ENCODE data around the gene DLX3. TPM values are rescaled to one million over a fixed set of nuclear protein-coding genes. Genes with fewer than 3 reads are reported as not detected.

DLX3 gene
- total RNA-seq, 1 donor from 2014 or later, result 0.12 TPM

DNA sequence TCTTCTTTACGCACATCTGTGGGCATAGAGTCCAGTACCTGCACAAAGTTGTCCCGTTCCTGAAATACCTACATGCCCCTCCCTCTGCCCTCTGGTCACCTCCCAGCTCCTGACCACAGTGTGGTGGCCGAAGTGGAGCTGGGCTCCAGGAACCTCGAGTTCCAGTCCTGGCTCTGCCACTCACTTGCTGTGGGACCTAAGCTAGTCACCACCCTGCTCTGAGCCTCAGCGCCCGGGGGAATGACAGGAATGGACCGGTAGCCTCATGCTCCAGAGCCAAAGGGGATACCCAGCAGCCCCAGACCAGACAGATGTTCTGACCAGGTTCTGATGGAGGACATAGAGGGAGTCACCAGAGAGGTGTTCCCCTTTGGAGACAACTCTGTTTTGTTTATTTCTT lies 34.2 kb upstream of the DLX3 start:
- intact Hi-C loops (cut with micrococcal nuclease), result no loop called here
- Mint-ChIP-seq H3K36me3 (ENCODE audit: low read depth) (no peaks in the 10 kb centered on the region), H3K4me3 (no peak overlapping the region), H3K27ac (no peak overlapping the region), H3K27me3 (peaks cover 17% of the 10 kb centered on the region), H3K9me3 (no peaks in the 10 kb centered on the region), H3K4me1 (peaks cover 7% of the 10 kb centered on the region)
- no peak for DNase-seq

DNA sequence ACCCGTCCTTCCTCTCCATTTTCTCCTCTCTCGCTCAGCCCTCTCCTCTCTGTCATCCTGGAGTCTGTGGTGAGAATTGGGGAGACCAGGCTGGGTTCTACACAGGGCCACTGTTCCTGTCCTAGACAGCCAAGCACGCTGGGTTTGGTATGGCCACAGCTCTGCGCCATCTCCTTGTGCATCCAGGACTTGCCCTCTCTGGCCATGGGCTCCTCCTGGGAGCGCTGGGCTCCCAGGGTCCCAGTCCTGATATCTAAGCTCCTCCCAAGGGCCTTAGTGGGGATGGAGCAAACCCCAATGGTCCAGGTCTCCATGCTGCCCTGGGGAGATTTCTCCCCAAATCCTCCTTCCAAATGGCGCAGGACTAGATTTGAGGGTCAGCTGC lies 33.7 kb upstream of the DLX3 start:
- no peak for DNase-seq
- intact Hi-C loops (cut with micrococcal nuclease), result no loop called here
- Mint-ChIP-seq H3K9me3 (no peaks in the 10 kb centered on the region), H3K27ac (no peak overlapping the region), H3K4me3 (no peak overlapping the region), H3K36me3 (ENCODE audit: low read depth) (no peaks in the 10 kb centered on the region), H3K27me3 (peaks cover 17% of the 10 kb centered on the region), H3K4me1 (peaks cover 7% of the 10 kb centered on the region)

DNA sequence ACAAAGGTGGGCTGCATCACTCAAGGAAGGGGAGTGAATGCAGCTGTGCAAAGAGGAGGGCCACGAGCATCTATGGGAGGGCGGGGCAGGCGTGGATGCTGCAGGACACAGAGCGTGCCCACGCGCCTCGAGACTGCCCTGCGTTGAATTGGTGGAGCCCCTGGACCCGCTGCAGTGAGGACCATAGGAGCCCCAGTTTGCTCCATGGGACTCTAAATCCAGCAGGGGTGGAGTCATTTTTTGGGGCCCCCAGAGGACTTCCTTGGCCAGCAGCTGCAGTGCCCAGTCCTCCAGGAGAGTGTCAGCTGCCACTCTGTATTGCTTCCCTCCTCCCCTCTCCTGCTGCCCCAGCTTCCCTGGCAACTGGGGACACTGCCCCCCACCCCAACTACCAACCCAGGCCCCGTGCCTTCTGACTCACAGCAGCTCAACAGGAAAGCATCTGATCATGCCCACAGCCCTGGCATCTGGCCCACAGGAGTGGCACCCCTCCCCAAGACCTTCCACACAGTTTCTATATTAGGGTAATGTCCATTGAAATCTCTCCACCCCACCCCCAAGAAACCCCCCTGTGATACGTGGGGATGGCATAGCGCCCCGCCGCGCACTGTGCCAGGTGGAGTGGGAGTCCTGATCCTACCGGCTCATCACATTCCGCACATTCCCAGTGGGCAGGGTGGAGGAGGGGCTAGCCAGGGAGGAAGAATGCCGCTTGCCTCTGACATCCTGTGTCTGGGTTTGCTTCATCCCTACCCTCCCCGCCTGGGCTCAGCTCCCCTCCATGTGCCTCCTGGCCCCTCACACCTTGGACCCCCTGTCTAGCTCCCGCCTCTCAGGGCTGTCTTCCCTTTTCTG lies 33.1 kb upstream of the DLX3 start:
- Mint-ChIP-seq H3K27ac (no peak overlapping the region), H3K4me1 (peaks cover 7% of the 10 kb centered on the region), H3K36me3 (ENCODE audit: low read depth) (no peaks in the 10 kb centered on the region), H3K27me3 (peaks cover 14% of the 10 kb centered on the region), H3K4me3 (peak overlapping the region; percentile 68), H3K9me3 (no peaks in the 10 kb centered on the region)
- DNase-seq, result no peak
- intact Hi-C loops (cut with micrococcal nuclease), result loop anchor here (1.0 kb wide), 2 partner anchors 28 to 59 kb away; partner anchors contain the start of gene ITGA3

DNA sequence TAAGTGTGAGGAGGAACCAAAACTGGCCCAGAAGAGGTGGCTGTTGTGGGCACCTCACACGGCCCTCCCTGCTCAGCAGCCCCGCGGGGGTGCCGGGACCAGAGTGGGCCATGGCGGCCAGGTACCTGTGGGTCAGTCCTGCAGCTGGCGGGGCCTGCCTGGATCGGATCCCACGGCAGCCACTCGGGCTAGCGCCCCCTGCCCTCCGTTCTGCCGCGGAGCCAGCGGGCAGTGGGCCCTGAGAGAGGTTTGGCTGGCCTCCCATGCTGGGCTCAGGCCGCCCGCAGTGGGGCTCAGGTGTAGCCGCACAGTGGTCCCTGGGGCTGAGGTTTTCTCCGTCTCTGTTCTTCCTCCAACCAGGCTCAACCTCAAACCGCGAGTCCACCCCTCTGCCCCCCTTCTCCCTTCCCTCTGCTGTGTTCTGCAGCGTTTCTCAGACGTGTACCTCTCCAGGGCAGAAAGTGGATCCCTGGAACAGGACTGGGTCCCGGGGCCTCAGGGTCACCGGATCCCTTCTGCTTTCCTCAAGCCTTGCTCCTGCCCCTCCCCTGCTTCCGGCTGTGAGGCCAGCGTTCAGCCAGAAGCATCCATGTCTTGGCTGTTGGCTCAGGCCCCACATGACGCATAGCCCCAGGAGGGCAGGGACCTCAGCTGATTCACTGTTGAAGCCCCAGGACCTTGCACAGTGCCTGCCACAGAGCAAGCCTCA lies 32.3 kb upstream of the DLX3 start:
- H3K27me3 Mint-ChIP-seq, result peaks cover 14% of the 10 kb centered on the region
- peak overlapping the region; percentile 68 for H3K4me3 Mint-ChIP-seq
- intact Hi-C loops (cut with micrococcal nuclease), result loop anchor here (1.0 kb wide), 2 partner anchors 29 to 60 kb away; partner anchors contain the start of gene ITGA3
- no peaks in the 10 kb centered on the region for H3K36me3 Mint-ChIP-seq (ENCODE audit: low read depth)
- DNase-seq, result peak; percentile 57
- no peak overlapping the region for H3K27ac Mint-ChIP-seq
- H3K9me3 Mint-ChIP-seq, result no peaks in the 10 kb centered on the region
- peaks cover 7% of the 10 kb centered on the region for H3K4me1 Mint-ChIP-seq

DNA sequence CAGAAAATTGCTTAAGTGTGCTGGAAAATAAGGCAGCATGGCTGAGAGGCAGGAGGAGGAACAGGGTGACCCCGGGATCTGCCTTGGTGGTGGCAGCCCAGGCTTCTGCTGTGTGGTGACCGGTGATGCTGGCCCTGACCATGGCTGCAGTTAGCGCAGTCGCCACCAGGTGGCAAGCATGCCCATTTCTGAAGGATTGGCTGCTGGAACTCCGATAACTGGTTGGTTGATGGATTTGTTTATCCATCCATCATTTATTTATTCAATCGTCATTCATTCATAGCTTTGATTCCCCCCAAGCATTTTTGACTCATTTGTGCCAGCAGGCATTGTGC lies 31.8 kb upstream of the DLX3 start:
- H3K4me1 Mint-ChIP-seq, result peaks cover 7% of the 10 kb centered on the region
- no peaks in the 10 kb centered on the region for H3K36me3 Mint-ChIP-seq (ENCODE audit: low read depth)
- H3K4me3 Mint-ChIP-seq, result no peak overlapping the region
- intact Hi-C loops (cut with micrococcal nuclease), result loop anchor here (1.0 kb wide), 2 partner anchors 29 to 60 kb away; partner anchors contain the start of gene ITGA3
- no peak overlapping the region for H3K27ac Mint-ChIP-seq
- peak; percentile 93 for DNase-seq
- no peaks in the 10 kb centered on the region for H3K9me3 Mint-ChIP-seq
- H3K27me3 Mint-ChIP-seq, result peaks cover 16% of the 10 kb centered on the region

DNA sequence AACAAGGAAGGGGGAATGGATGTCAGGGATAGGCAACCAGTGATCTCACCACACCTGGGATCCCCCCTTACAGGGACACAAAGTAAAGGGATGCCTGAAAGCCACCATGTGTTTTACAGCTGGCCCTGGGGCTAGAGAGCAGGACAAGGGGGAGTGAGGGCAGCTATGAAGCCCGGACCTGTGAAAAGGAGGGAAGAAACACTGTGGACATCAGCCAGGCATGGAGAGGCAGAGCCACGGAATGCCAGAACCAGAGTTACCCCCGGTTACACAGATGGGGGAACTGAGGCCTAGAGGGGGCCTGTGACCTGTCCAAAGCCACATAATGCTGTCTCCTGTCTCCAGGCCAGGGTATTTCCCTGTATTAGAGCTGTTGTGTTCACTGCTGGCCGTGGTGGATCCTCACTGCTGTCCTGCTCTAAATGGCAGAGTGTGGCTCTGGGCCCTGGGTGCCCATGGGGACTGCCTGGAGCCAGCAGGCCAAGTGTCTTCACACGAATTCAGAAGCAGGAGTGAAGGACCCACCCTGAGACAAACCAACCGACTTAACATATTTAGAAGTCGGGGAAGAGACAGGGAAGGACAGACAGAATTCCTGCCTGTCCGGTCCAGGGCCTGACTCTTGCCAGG lies 31.1 kb upstream of the DLX3 start:
- Mint-ChIP-seq H3K4me1 (peaks cover 7% of the 10 kb centered on the region), H3K36me3 (ENCODE audit: low read depth) (no peaks in the 10 kb centered on the region), H3K9me3 (no peaks in the 10 kb centered on the region), H3K27me3 (peaks cover 18% of the 10 kb centered on the region), H3K4me3 (no peak overlapping the region), H3K27ac (no peak overlapping the region)
- DNase-seq, result no peak
- intact Hi-C loops (cut with micrococcal nuclease), result no loop called here

DNA sequence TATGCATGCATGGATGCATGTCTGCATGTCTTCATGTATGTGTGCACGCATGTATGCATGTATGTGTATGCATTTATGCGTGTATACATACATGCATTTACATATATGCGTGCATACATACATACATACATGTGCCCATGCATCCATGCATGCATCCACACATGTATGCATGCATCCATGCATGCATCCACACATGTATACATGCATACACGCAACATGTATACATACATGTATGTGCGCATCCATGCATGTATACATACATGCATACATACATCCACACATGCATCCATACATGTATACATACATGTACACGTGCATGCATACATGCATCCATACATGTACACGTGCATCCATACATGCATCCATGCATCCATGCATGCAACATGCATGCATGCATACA lies 29.8 kb upstream of the DLX3 start:
- DNase-seq, result no peak
- Mint-ChIP-seq H3K27me3 (peaks cover 16% of the 10 kb centered on the region), H3K27ac (no peak overlapping the region), H3K9me3 (no peaks in the 10 kb centered on the region), H3K4me1 (peaks cover 7% of the 10 kb centered on the region), H3K4me3 (no peak overlapping the region), H3K36me3 (ENCODE audit: low read depth) (no peaks in the 10 kb centered on the region)
- intact Hi-C loops (cut with micrococcal nuclease), result no loop called here

DNA sequence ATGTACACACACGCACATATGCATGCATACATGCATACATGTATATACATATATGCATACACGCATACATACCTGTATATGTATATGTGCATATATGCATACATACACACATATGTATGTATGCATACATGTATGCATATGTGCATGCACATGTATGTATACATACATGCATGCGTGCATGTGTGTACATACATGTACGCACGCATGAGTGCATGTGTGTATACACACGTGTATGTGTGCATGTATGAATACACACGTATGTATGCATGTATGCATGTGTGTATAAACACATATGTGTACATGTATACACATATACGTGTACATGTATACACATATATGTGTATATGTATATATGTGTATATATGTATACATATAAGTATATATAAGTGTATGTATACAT lies 28.5 kb upstream of the DLX3 start:
- no peaks in the 10 kb centered on the region for H3K9me3 Mint-ChIP-seq
- intact Hi-C loops (cut with micrococcal nuclease), result no loop called here
- no peak overlapping the region for H3K27ac Mint-ChIP-seq
- H3K36me3 Mint-ChIP-seq (ENCODE audit: low read depth), result no peaks in the 10 kb centered on the region
- no peak overlapping the region for H3K4me3 Mint-ChIP-seq
- H3K27me3 Mint-ChIP-seq, result peaks cover 16% of the 10 kb centered on the region
- H3K4me1 Mint-ChIP-seq, result peaks cover 7% of the 10 kb centered on the region
- no peak for DNase-seq

DNA sequence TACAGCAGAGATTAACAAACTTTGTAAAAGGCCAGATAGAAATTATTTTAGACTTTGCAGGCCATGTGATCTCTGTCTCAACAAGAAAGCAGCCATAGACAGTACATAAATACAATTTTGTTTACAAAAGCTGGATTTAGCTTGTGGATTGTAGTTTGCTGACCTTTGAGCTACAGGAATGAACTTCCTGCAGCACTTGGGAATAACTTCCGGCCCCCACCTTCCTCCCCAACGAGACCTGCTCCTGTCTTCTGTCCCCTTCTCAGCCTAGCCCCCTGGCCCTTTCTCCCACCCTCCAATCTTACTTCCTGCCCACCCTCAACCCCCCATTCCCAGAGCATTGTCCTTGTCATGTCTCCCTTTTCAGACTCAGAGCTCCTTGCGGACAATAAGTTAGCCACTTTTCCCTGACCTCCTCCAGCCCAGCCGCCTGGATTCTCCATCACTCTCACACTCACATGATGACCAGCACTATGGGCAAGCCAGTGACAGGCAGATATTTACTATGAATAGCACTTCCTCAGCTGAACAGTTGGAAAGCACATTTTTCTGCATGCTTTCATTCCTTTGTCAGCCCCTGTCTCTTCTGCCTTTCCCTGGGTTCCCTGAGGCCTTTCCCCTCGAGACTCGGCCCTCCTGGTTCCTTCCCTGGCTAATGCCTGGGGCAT lies 27.6 kb upstream of the DLX3 start:
- DNase-seq, result no peak
- Mint-ChIP-seq H3K9me3 (no peaks in the 10 kb centered on the region), H3K27ac (no peak overlapping the region), H3K36me3 (ENCODE audit: low read depth) (no peaks in the 10 kb centered on the region), H3K27me3 (peaks cover 16% of the 10 kb centered on the region), H3K4me3 (no peak overlapping the region), H3K4me1 (peaks cover 5% of the 10 kb centered on the region)
- intact Hi-C loops (cut with micrococcal nuclease), result no loop called here

DNA sequence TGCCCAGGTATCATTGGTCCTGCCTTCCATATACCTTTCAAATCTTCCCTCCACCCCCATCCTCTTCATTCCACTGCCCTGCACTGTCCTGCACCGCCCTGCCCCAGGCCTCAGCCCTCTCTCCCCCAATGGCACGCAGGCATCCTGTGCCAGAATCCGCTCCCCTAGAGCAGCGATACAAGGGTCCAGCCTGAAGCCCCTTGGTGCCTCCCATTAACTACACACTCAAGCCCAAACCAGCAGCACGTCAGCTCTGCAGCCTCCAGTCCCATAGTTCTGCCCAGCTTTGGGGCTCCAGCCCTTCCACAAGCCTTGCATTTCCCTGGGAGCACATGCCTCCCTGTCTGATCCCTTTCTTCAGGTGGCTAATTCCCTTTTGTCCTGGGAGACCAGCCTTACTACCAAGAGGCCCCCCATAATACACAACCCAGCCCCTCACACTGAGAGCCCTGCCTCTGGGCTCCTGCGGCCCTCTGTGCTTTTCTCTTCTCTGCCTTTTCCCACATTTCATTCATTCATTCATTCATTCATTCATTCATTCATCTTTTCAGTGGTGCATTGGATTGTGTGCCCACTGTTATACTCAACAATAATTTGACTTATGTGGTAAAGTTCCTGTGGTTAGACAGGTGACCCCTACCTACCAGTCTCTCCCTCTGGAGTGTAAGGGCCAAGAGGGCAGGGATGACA lies 26.8 kb upstream of the DLX3 start:
- H3K4me1 Mint-ChIP-seq, result peaks cover under 1% of the 10 kb centered on the region
- H3K36me3 Mint-ChIP-seq (ENCODE audit: low read depth), result no peaks in the 10 kb centered on the region
- peaks cover 17% of the 10 kb centered on the region for H3K27me3 Mint-ChIP-seq
- no peak overlapping the region for H3K4me3 Mint-ChIP-seq
- intact Hi-C loops (cut with micrococcal nuclease), result no loop called here
- H3K9me3 Mint-ChIP-seq, result no peaks in the 10 kb centered on the region
- H3K27ac Mint-ChIP-seq, result no peak overlapping the region
- no peak for DNase-seq

DNA sequence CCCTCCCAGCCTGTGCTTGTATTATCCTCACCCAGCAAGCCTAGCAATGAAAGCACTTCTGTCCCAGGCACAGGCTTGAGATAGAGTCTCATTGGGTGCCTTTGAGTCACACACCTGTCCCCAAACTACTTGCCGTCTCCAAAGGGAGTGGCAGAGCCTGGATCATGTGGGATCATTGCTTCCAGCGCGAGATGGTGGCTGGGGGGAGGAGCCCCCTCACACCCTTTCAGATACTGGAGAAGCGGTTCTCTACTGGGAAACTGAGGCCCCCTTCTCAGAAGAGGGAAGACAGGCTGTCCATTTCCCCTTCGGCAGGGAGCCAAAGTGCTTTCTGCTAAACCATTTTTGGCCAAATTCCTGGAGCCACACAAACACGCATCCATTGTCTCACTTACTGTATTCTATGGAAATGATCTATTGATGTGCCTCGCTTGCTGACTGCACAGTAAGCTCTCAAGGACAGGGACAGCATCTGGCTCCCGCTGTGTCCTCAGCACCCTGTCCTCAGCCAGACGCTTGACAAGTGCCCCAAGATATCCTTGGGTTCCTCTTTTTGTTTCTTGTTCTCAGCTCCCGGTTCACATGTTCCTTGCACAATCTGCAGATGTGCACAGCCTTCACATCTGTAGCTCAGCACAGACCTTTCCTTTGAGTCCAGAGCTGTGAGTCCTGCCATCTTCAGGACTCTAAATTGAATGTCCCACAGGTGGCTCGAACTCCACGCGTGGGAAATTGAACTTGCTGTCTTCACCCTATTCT lies 26.0 kb upstream of the DLX3 start:
- Mint-ChIP-seq H3K27ac (no peak overlapping the region), H3K9me3 (no peaks in the 10 kb centered on the region), H3K27me3 (peaks cover 19% of the 10 kb centered on the region), H3K4me3 (no peak overlapping the region), H3K36me3 (ENCODE audit: low read depth) (no peaks in the 10 kb centered on the region), H3K4me1 (no peaks in the 10 kb centered on the region)
- DNase-seq, result no peak
- intact Hi-C loops (cut with micrococcal nuclease), result no loop called here

DNA sequence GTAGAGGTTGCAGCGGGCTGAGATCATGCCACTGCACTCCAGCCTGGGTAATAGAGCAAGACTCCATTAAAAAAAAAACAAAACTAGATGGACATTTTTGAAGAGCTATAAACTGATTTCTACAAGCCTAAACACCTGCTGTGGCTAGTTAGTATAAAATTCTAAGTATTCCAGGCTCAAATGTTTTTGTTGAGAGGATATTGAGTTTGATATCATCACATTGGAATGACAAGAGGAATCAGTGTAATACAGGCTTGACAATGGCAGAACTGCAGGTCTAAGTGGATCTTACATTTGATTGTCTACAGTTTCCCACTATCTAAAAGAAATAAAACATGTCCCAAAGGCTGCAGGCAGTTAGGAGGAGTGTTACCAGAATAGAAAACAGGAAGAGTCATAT lies 23.9 kb upstream of the DLX3 start:
- Mint-ChIP-seq H3K4me3 (no peak overlapping the region), H3K27ac (no peak overlapping the region), H3K4me1 (no peaks in the 10 kb centered on the region), H3K36me3 (ENCODE audit: low read depth) (no peaks in the 10 kb centered on the region), H3K27me3 (peaks cover 19% of the 10 kb centered on the region), H3K9me3 (peaks cover 7% of the 10 kb centered on the region)
- intact Hi-C loops (cut with micrococcal nuclease), result no loop called here
- DNase-seq, result no peak

DNA sequence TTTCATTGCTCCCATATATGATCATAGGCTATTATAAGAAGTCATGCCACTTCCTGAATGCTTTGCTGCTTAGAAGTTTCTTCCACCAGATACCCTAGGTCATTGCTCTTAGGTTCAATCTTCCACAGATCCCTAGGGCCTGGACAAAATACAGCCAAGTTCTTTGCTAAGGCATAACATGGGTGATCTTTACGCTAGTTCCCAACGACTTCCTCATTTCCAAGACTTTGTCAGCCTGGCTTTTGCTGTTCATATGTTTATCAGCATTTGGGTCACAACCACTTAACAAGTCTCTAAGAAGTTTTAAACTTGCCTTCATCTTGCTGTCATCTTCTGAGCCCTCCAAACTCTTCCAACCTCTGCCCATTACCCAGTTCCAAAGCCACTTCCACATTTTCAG lies 20.1 kb upstream of the DLX3 start:
- Mint-ChIP-seq H3K27me3 (peaks cover 15% of the 10 kb centered on the region), H3K27ac (no peak overlapping the region), H3K4me1 (no peaks in the 10 kb centered on the region), H3K36me3 (ENCODE audit: low read depth) (peaks cover 2% of the 10 kb centered on the region), H3K9me3 (peaks cover 11% of the 10 kb centered on the region), H3K4me3 (no peak overlapping the region)
- DNase-seq, result no peak
- intact Hi-C loops (cut with micrococcal nuclease), result no loop called here
